Testis (tissue), 3 donors: ENCODE data around the gene NMNAT3. TPM values are rescaled to one million over a fixed set of nuclear protein-coding genes. Genes with fewer than 3 reads are reported as not detected.

Experiments used
- DNase-seq: peaks from one replicate; pipeline ENCODE4 v3.0.0-alpha.2; 2019
- H3K27ac ChIP-seq, 2 donors: fragments of 200-600 bp; sonication (generic); one replicate each; pipeline ENCODE4 v1.5.1; 2019
- H3K27me3 ChIP-seq: fragments of 200-600 bp; sonication (generic); one replicate; pipeline ENCODE4 v1.5.1; 2019
- H3K36me3 ChIP-seq: fragments of 200-600 bp; sonication (generic); one replicate; pipeline ENCODE4 v1.5.1; 2017; ENCODE audit warnings: low read depth; ENCODE audit errors: missing control alignments
- H3K4me1 ChIP-seq: fragments of 200-600 bp; sonication (generic); one replicate; pipeline ENCODE4 v1.5.1; 2019
- H3K4me3 ChIP-seq, 2 donors: fragments of 200-600 bp; sonication (generic); one replicate each; pipeline ENCODE4 v1.5.1; 2017 to 2019
- H3K9me3 ChIP-seq: fragments of 200-600 bp; sonication (generic); one replicate; pipeline ENCODE4 v1.5.1; 2017
- POLR2A ChIP-seq: fragments of 450-650 bp; IDR thresholded peaks from one replicate; pipeline ENCODE4 v1.6.1; 2017; ENCODE audit warnings: antibody characterized with exemption, mild to moderate bottlenecking, moderate library complexity
- WGBS, 2 donors: methylation state at CpG; one replicate each; pipeline ENCODE4 v1.1.5; 2018; 5-methylcytosine and 5-hydroxymethylcytosine counted together
- intact Hi-C: fragments of 100-400 bp; cut with DNase I; formaldehyde crosslinking; loops from one replicate; pipeline ENCODE4 v1.15.1; 2023; ENCODE audit warnings: low total_unique reads
- polyA plus RNA-seq: library from polyadenylated mRNA; stranded (reverse); fragments of 350-450 nt; fragmentation: Illumina TruSeq; extraction: RNeasy Lipid Tissue Mini Kit (QIAGEN cat#74804); gene quantifications from one replicate; pipeline ENCODE4 v1.2.3, GENCODE V29; 2014; ENCODE audit warnings: low read depth, low replicate concordance; ENCODE audit not compliant: insufficient read depth
- total RNA-seq, 2 donors: library from RNA; depleted of rRNA; stranded (reverse); fragments of >200 nt; gene quantifications; one replicate each; pipeline ENCODE4 v1.2.3, GENCODE V29; 2016
- TF ChIP-seq, protein P1 (sequence below), 3 experiments: fragments of 450-650 bp in 2 of 3; fragments of 200-600 bp in 1 of 3; sonication (generic) in 1 of 3; IDR thresholded peaks; one replicate each; pipeline ENCODE4 v1.5.1; 2016 to 2019; ENCODE audit warnings: antibody characterized with exemption in 3 of 3, mild to moderate bottlenecking in 2 of 3, moderate library complexity in 1 of 3

Gene NMNAT3
- total and polyA plus RNA-seq, 3 donors from 2014 or later: 21.1 to 76.5 (median 23.9) TPM

DNA sequence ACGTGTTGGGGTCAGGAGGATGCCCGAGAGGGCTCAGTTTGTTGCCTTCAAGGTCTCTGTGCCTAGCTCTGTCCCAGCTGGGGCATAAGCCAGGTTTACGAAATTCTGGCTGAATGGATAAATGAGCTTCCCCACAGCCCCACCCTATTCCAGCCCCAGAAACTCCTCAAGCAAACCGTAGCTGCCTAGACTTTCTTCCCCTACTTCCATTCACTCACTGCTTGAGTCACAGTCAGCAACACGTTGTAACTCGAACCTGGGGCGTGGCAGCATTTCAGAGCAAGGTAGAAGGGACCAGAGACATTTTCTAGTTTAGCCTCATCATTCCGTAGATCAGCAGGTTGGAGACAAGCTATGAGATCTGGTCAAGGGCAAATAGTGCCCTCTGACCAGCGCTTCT, 24.2 kb downstream of the NMNAT3 start:
- TF ChIP-seq, protein P1, sequence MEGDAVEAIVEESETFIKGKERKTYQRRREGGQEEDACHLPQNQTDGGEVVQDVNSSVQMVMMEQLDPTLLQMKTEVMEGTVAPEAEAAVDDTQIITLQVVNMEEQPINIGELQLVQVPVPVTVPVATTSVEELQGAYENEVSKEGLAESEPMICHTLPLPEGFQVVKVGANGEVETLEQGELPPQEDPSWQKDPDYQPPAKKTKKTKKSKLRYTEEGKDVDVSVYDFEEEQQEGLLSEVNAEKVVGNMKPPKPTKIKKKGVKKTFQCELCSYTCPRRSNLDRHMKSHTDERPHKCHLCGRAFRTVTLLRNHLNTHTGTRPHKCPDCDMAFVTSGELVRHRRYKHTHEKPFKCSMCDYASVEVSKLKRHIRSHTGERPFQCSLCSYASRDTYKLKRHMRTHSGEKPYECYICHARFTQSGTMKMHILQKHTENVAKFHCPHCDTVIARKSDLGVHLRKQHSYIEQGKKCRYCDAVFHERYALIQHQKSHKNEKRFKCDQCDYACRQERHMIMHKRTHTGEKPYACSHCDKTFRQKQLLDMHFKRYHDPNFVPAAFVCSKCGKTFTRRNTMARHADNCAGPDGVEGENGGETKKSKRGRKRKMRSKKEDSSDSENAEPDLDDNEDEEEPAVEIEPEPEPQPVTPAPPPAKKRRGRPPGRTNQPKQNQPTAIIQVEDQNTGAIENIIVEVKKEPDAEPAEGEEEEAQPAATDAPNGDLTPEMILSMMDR (IDR thresholded peaks at IDR 0.05): no peak
- Histone ChIP-seq H3K9me3 (no peaks in the 10 kb centered on the region), H3K36me3 (no peaks in the 10 kb centered on the region), H3K27me3 (no peaks in the 10 kb centered on the region), H3K4me1 (no peaks in the 10 kb centered on the region), H3K27ac (no peak overlapping the region), H3K4me3 (no peak overlapping the region)
- DNase-seq: peak; percentile 29
- intact Hi-C loops: no loop called here
- WGBS, 2 donors: 76 to 77% methylated on average over 9 of the region's 9 CpGs

DNA sequence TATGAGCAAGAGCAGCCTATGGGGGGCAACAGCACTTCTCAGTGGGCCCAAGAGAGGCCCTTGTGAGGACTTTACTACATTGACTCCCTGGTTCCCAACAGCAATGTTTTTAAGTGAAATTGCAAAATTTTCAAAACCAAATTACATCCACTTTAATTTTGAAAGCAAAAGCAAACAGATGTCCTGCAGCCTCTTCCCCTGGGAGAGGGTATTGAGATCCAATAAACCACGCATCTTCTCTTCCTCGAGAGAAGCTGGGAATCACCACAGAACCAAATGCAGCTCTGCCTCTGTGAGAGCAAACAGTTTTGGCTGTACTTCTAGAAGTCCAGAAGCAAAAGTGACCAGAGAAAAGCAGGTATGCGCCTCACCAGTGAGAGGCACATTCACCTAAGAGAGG, 25.2 kb downstream of the NMNAT3 start:
- Histone ChIP-seq H3K9me3 (no peaks in the 10 kb centered on the region), H3K36me3 (no peaks in the 10 kb centered on the region), H3K4me1 (no peaks in the 10 kb centered on the region), H3K27ac (no peak overlapping the region), H3K4me3 (no peak overlapping the region), H3K27me3 (no peaks in the 10 kb centered on the region)
- DNase-seq: no peak
- intact Hi-C loops: no loop called here
- WGBS, 2 donors: 72 to 81% methylated on average over 3 of the region's 3 CpGs
- TF ChIP-seq, protein P1 (IDR thresholded peaks at IDR 0.05): no peak
- TF ChIP-seq POLR2A: no peak

DNA sequence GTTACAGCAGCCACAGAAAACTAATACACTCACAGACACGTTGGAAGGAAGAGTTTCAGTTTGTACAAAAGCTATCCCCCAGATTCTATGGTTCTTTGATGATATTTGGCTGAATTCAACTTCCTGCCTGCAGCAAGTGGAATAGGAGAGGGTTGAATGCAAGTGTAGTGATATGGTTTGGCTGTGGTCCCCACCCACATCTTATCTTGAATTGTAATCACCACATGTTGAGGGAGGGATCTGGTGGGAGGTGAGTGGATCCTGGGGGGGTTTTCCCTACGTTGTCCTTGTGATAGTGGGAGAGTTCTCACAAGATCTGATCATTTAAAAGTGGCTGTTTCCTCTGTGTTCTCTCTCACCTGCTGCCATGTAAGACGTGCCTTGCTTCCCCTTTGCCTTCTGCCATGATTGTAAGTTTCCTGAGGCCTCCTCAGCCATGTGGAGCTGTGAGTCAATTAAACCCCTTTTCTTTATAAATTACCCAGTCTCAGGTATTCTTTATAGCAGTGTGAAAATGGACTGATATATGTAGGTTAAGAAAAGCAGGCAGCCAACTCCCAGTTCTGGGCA, 29.8 kb downstream of the NMNAT3 start:
- H3K4me3 ChIP-seq: no peak overlapping the region
- intact Hi-C loops: no loop called here
- 76 to 82% methylated on average over 3 of the region's 3 CpGs for WGBS, 2 donors
- H3K27ac ChIP-seq: no peak overlapping the region
- no peaks in the 10 kb centered on the region for H3K36me3 ChIP-seq
- no peaks in the 10 kb centered on the region for H3K4me1 ChIP-seq
- no peaks in the 10 kb centered on the region for H3K9me3 ChIP-seq
- TF ChIP-seq, protein P1 (IDR thresholded peaks at IDR 0.05): no peak
- TF ChIP-seq POLR2A: no peak
- no peaks in the 10 kb centered on the region for H3K27me3 ChIP-seq
- no peak for DNase-seq

DNA sequence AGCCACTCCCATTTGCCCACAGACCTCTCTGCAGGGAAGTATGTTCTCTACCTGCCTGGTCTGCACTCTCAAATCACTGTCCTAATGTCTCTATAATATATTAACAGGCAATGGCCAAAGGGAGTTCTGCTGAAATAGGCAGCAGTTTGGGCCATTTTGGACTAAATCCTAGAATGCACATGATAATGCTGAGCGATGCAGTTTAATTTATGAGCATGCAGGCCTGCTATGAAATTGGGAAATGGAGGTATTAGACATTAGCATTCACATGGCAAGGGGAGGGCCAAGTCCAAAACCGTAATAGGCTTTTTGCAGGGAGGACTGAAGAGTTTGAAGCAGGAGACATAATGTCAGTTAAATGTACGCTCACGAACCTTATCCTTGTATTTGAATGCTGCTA, 31.3 kb downstream of the NMNAT3 start:
- no peak overlapping the region for H3K4me3 ChIP-seq
- no peaks in the 10 kb centered on the region for H3K9me3 ChIP-seq
- no peaks in the 10 kb centered on the region for H3K36me3 ChIP-seq
- TF ChIP-seq, protein P1 (IDR thresholded peaks at IDR 0.05): no peak
- no peak for TF ChIP-seq POLR2A
- H3K27ac ChIP-seq: no peak overlapping the region
- DNase-seq: no peak
- WGBS, 2 donors: 90 to 92% methylated on average over 4 of the region's 4 CpGs
- H3K27me3 ChIP-seq: no peaks in the 10 kb centered on the region
- H3K4me1 ChIP-seq: no peaks in the 10 kb centered on the region
- intact Hi-C loops: no loop called here

DNA sequence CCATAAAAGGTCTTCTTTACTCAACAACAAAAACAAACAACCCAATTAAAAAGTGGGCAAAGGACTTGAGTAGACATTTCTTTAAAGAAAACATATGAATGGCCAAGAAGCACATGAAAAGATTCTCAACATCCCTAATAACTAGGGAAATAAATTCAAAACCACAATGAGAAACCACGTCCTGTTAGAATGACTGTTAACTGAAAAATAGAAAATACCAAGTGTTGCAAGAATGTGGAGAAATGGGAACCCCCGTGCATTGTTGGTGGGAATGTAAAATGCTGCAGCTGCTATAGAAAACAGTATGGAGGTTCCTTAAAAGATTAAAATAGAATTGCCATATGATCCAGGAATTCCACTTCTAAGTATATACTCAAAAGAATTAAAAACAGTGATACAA, 34.8 kb downstream of the NMNAT3 start:
- WGBS, 2 donors: 80 to 90% methylated on average over 2 of the region's 2 CpGs
- Histone ChIP-seq H3K27ac (no peak overlapping the region), H3K9me3 (no peaks in the 10 kb centered on the region), H3K4me3 (no peak overlapping the region), H3K36me3 (no peaks in the 10 kb centered on the region), H3K27me3 (no peaks in the 10 kb centered on the region), H3K4me1 (no peaks in the 10 kb centered on the region)
- no peak for TF ChIP-seq POLR2A
- TF ChIP-seq, protein P1 (IDR thresholded peaks at IDR 0.05): no peak
- DNase-seq: no peak
- intact Hi-C loops: no loop called here
